Glutamatergic neuron (in vitro differentiated cells): ENCODE measurements around the gene SLC39A6. TPM values are rescaled to one million over a fixed set of nuclear protein-coding genes. Genes with fewer than 3 reads are reported as not detected.

Experiments
- DNase-seq: peaks from one replicate; pipeline ENCODE4 v3.0.0; 2022
- H3K27ac Mint-ChIP-seq: one replicate; pipeline ENCODE4 v1.8.0; 2020; ENCODE audit warnings: mild to moderate bottlenecking, mixed read lengths, inconsistent platforms; ENCODE audit not compliant: unreplicated experiment
- H3K27me3 Mint-ChIP-seq: one replicate; pipeline ENCODE4 v1.8.0; 2020; ENCODE audit warnings: mild to moderate bottlenecking, moderate library complexity, mixed read lengths, inconsistent platforms; ENCODE audit not compliant: unreplicated experiment
- H3K36me3 Mint-ChIP-seq: one replicate; pipeline ENCODE4 v1.8.0; 2020; ENCODE audit warnings: mild to moderate bottlenecking, mixed read lengths, inconsistent platforms; ENCODE audit not compliant: unreplicated experiment
- H3K4me1 Mint-ChIP-seq: one replicate; pipeline ENCODE4 v1.8.0; 2020; ENCODE audit warnings: mild to moderate bottlenecking, low read depth, mixed read lengths, inconsistent platforms; ENCODE audit not compliant: unreplicated experiment
- H3K4me3 Mint-ChIP-seq: one replicate; pipeline ENCODE4 v1.8.0; 2020; ENCODE audit warnings: mild to moderate bottlenecking, mixed read lengths, inconsistent platforms; ENCODE audit not compliant: unreplicated experiment
- H3K9me3 Mint-ChIP-seq: one replicate; pipeline ENCODE4 v1.8.0; 2020; ENCODE audit warnings: mild to moderate bottlenecking, moderate library complexity, mixed read lengths, inconsistent platforms; ENCODE audit not compliant: unreplicated experiment
- CTCF ChIP-seq: fragments of 200-600 bp; sonication (generic); IDR thresholded peaks from one replicate; pipeline ENCODE4 v1.5.0; 2021; ENCODE audit not compliant: partially characterized antibody, unreplicated experiment
- total RNA-seq: library from RNA; stranded (reverse); fragmentation: NEBNext Ultra II Directional; extraction: Animal tissue kit (Norgen Biotek cat#: 25700); gene quantifications from one replicate; pipeline ENCODE4 v1.2.1, GENCODE V29; 2021; ENCODE audit not compliant: unreplicated experiment

The SLC39A6 gene
- total RNA-seq, 1 donor from 2014 or later: 113 TPM

GRCh38 chr18:36141576-36141975 is 12.4 kb upstream of the SLC39A6 start:
- Mint-ChIP-seq H3K27ac (no peak overlapping the region), H3K36me3 (no peaks in the 10 kb centered on the region), H3K4me1 (no peaks in the 10 kb centered on the region), H3K27me3 (peaks cover 2% of the 10 kb centered on the region), H3K9me3 (no peaks in the 10 kb centered on the region), H3K4me3 (no peak overlapping the region)
- DNase-seq: no peak
- no peak for TF ChIP-seq CTCF

GRCh38 chr18:36139245-36139644 is 10.1 kb upstream of the SLC39A6 start:
- Mint-ChIP-seq H3K9me3 (no peaks in the 10 kb centered on the region), H3K4me1 (no peaks in the 10 kb centered on the region), H3K4me3 (no peak overlapping the region), H3K27ac (no peak overlapping the region), H3K27me3 (no peaks in the 10 kb centered on the region), H3K36me3 (no peaks in the 10 kb centered on the region)
- TF ChIP-seq CTCF: no peak
- no peak for DNase-seq

- no peak for TF ChIP-seq CTCF
- H3K27me3 Mint-ChIP-seq: no peaks in the 10 kb centered on the region
- no peaks in the 10 kb centered on the region for H3K9me3 Mint-ChIP-seq
- no peaks in the 10 kb centered on the region for H3K36me3 Mint-ChIP-seq
- no peak for DNase-seq
- H3K4me3 Mint-ChIP-seq: no peak overlapping the region
- H3K27ac Mint-ChIP-seq: no peak overlapping the region
- peaks cover 13% of the 10 kb centered on the region for H3K4me1 Mint-ChIP-seq
These were observed 6.1 kb upstream of the SLC39A6 start for GRCh38 chr18:36135264-36135663.

- peaks cover 17% of the 10 kb centered on the region for H3K4me1 Mint-ChIP-seq
- peaks cover 3% of the 10 kb centered on the region for H3K36me3 Mint-ChIP-seq
- no peak for DNase-seq
- H3K27ac Mint-ChIP-seq: no peak overlapping the region
- TF ChIP-seq CTCF: no peak
- no peak overlapping the region for H3K4me3 Mint-ChIP-seq
- H3K27me3 Mint-ChIP-seq: peaks cover 10% of the 10 kb centered on the region
- peaks cover 4% of the 10 kb centered on the region for H3K9me3 Mint-ChIP-seq
These were observed 3.6 kb upstream of the SLC39A6 start for GRCh38 chr18:36132756-36133155.

- H3K9me3 Mint-ChIP-seq: peaks cover 4% of the 10 kb centered on the region
- no peak overlapping the region for H3K4me3 Mint-ChIP-seq
- peaks cover 4% of the 10 kb centered on the region for H3K36me3 Mint-ChIP-seq
- H3K4me1 Mint-ChIP-seq: peaks cover 20% of the 10 kb centered on the region
- H3K27me3 Mint-ChIP-seq: peaks cover 10% of the 10 kb centered on the region
- no peak overlapping the region for H3K27ac Mint-ChIP-seq
- no peak for DNase-seq
- no peak for TF ChIP-seq CTCF
These were observed 2.7 kb upstream of the SLC39A6 start for GRCh38 chr18:36131692-36132483.
